Stomach (tissue), 9 donors: Measurements from ENCODE around the gene SLC49A4. TPM values are rescaled to one million over a fixed set of nuclear protein-coding genes. Genes with fewer than 3 reads are reported as not detected.

Source experiments
- DNase-seq, 2 donors: peaks; one replicate each; pipeline versions ENCODE4 v3.0.0 to v3.0.0-alpha.2; 2013 to 2019
- H3K27ac ChIP-seq, 5 donors: fragments of 200-600 bp in 4 of 5; sonication (generic) in 4 of 5; one replicate each; pipeline ENCODE4 v1.5.1; 2013 to 2019; ENCODE audit warnings: mild to moderate bottlenecking in 1 of 5, moderate library complexity in 1 of 5
- H3K27me3 ChIP-seq, 3 donors: fragments of 200-600 bp; sonication (generic); one replicate each; pipeline ENCODE4 v1.5.1; 2017 to 2019; ENCODE audit warnings: mixed run types in 1 of 3
- H3K36me3 ChIP-seq, 4 donors: fragments of 200-600 bp; sonication (generic); 1 replicate in 3 of 4; 2 replicates in 1 of 4; pipeline ENCODE4 v1.5.1; 2016 to 2019
- H3K4me1 ChIP-seq, 4 donors: fragments of 200-600 bp; sonication (generic); one replicate each; pipeline ENCODE4 v1.5.1; 2016 to 2019
- H3K4me3 ChIP-seq, 4 donors: fragments of 200-600 bp; sonication (generic) in 3 of 4; one replicate each; pipeline ENCODE4 v1.5.1; 2016 to 2019; ENCODE audit warnings: mild to moderate bottlenecking in 1 of 4
- H3K9me3 ChIP-seq, 4 donors: fragments of 200-600 bp; sonication (generic); one replicate each; pipeline ENCODE4 v1.5.1; 2016 to 2019
- EP300 ChIP-seq: sonication (generic); formaldehyde crosslinking; IDR thresholded peaks from one replicate; pipeline ENCODE4 v1.6.1; 2017; ENCODE audit warnings: antibody characterized with exemption
- POLR2A ChIP-seq, 4 donors: fragments of 450-650 bp; IDR thresholded peaks; one replicate each; pipeline ENCODE4 v1.6.1; 2016; ENCODE audit warnings: antibody characterized with exemption in 4 of 4, control low read depth in 2 of 4, mild to moderate bottlenecking in 1 of 4, moderate library complexity in 1 of 4
- POLR2AphosphoS5 ChIP-seq, 3 donors: sonication (generic); formaldehyde crosslinking; IDR thresholded peaks; one replicate each; pipeline ENCODE4 v1.6.1; 2016; ENCODE audit warnings: antibody characterized with exemption in 3 of 3
- WGBS, 5 donors: extraction: QIAGEN DNeasy Blood & Tissue Kit in 3 of 5; methylation state at CpG; one replicate each; pipeline versions ENCODE4 v1.1.5 to v1.1.7; 2013 to 2018; 5-methylcytosine and 5-hydroxymethylcytosine counted together
- intact Hi-C: fragments of 100-400 bp; cut with DNase I; formaldehyde crosslinking; loops from one replicate; pipeline ENCODE4 v1.15.1; 2023; ENCODE audit warnings: low total_unique reads
- polyA plus RNA-seq, 3 donors: library from polyadenylated mRNA; stranded (reverse); fragments of 200-250 nt; gene quantifications; one replicate each; pipeline ENCODE4 v1.2.3, GENCODE V29; 2013
- total RNA-seq, 5 donors: library from RNA; depleted of rRNA; stranded (reverse); fragments of >200 nt; gene quantifications; one replicate each; pipeline versions ENCODE4 v1.1.0 to v1.2.3, GENCODE V29; 2014 to 2016
- TF ChIP-seq, protein P1 (sequence below), 7 experiments: fragments of 450-650 bp in 4 of 7; fragments of 200-600 bp in 3 of 7; sonication (generic) in 3 of 7; IDR thresholded peaks; one replicate each; pipeline ENCODE4 v1.5.1; 2016 to 2019; ENCODE audit warnings: antibody characterized with exemption in 7 of 7, control low read depth in 2 of 7, mild to moderate bottlenecking in 1 of 7
- donor health status: healthy with polysubstance abuse.
- donor health status: Bipolar disorder and iron deficiency.
- donor health status: healthy.

Gene SLC49A4
- total and polyA plus RNA-seq, 8 donors, result 0.31 to 28.8 (median 3.6) TPM

- WGBS, 5 donors, result 81 to 90% (median 86%) methylated on average over 5 of the region's 5 CpGs
- DNase-seq, result peak in 1 of 2 donors; percentile 65
These were observed 39.9 kb upstream of the SLC49A4 start for GRCh38 chr3:122754929-122755328.

GRCh38 chr3:122755491-122755890 is 39.4 kb upstream of the SLC49A4 start:
- Histone ChIP-seq H3K27me3 (no peaks in the 10 kb centered on the region), H3K4me1 (peaks cover 0 to 16% (median 9%) of the 10 kb centered on the region in 4 donors), H3K9me3 (no peaks in the 10 kb centered on the region), H3K36me3 (peaks cover 3 to 46% (median 39%) of the 10 kb centered on the region in 4 donors), H3K4me3 (no peak overlapping the region), H3K27ac (no peak overlapping the region)
- DNase-seq, result no peak
- intact Hi-C loops, result no loop called here
- TF ChIP-seq POLR2A (IDR thresholded peaks at IDR 0.05) (no peak), POLR2AphosphoS5 (IDR thresholded peaks at IDR 0.05) (no peak), EP300 (no peak)
- TF ChIP-seq, protein P1, sequence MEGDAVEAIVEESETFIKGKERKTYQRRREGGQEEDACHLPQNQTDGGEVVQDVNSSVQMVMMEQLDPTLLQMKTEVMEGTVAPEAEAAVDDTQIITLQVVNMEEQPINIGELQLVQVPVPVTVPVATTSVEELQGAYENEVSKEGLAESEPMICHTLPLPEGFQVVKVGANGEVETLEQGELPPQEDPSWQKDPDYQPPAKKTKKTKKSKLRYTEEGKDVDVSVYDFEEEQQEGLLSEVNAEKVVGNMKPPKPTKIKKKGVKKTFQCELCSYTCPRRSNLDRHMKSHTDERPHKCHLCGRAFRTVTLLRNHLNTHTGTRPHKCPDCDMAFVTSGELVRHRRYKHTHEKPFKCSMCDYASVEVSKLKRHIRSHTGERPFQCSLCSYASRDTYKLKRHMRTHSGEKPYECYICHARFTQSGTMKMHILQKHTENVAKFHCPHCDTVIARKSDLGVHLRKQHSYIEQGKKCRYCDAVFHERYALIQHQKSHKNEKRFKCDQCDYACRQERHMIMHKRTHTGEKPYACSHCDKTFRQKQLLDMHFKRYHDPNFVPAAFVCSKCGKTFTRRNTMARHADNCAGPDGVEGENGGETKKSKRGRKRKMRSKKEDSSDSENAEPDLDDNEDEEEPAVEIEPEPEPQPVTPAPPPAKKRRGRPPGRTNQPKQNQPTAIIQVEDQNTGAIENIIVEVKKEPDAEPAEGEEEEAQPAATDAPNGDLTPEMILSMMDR (IDR thresholded peaks at IDR 0.05), result no peak
- WGBS, 5 donors, result 79 to 94% (median 85%) methylated on average over 2 of the region's 2 CpGs

More at GRCh38 chr3:122754929-122755328, 39.9 kb upstream of the SLC49A4 start:
- Histone ChIP-seq H3K27ac (no peak overlapping the region), H3K4me3 (no peak overlapping the region), H3K9me3 (no peaks in the 10 kb centered on the region), H3K36me3 (peaks cover 3 to 50% (median 39%) of the 10 kb centered on the region in 4 donors), H3K4me1 (peaks cover 0 to 10% (median 7%) of the 10 kb centered on the region in 4 donors), H3K27me3 (no peaks in the 10 kb centered on the region)
- TF ChIP-seq EP300, result no peak
- peak in 1 of 3 donors; percentile 33 for TF ChIP-seq POLR2AphosphoS5 (IDR thresholded peaks at IDR 0.05)
- TF ChIP-seq, protein P1 (IDR thresholded peaks at IDR 0.05), result peak in 5 of 7 experiments; percentile 50 to 64 (median 60)
- no peak for TF ChIP-seq POLR2A (IDR thresholded peaks at IDR 0.05)
- intact Hi-C loops, result no loop called here

GRCh38 chr3:122758877-122759560 is 35.9 kb upstream of the SLC49A4 start:
- H3K27ac ChIP-seq, result peak overlapping the region in 2 of 5 donors; percentile 1 to 44
- H3K36me3 ChIP-seq, result peaks cover 0 to 24% (median 16%) of the 10 kb centered on the region in 4 donors
- peaks cover 0 to 18% (median 11%) of the 10 kb centered on the region in 4 donors for H3K4me1 ChIP-seq
- intact Hi-C loops, result no loop called here
- no peaks in the 10 kb centered on the region for H3K27me3 ChIP-seq
- 64 to 89% (median 77%) methylated on average over 3 of the region's 3 CpGs for WGBS, 5 donors
- no peak for TF ChIP-seq EP300
- TF ChIP-seq POLR2AphosphoS5 (IDR thresholded peaks at IDR 0.05), result no peak
- TF ChIP-seq, protein P1 (IDR thresholded peaks at IDR 0.05), result no peak
- no peak for TF ChIP-seq POLR2A (IDR thresholded peaks at IDR 0.05)
- no peaks in the 10 kb centered on the region for H3K9me3 ChIP-seq
- DNase-seq, result no peak
- H3K4me3 ChIP-seq, result no peak overlapping the region

- intact Hi-C loops, result no loop called here
- WGBS, 5 donors, result 82 to 96% (median 91%) methylated on average over 3 of the region's 3 CpGs
- H3K27ac ChIP-seq, result no peak overlapping the region
- DNase-seq, result no peak
- H3K27me3 ChIP-seq, result no peaks in the 10 kb centered on the region
- no peak overlapping the region for H3K4me3 ChIP-seq
- no peaks in the 10 kb centered on the region for H3K9me3 ChIP-seq
- H3K36me3 ChIP-seq, result peaks cover 0 to 12% (median 5%) of the 10 kb centered on the region in 4 donors
- H3K4me1 ChIP-seq, result peaks cover 0 to 18% (median 11%) of the 10 kb centered on the region in 4 donors
- TF ChIP-seq, protein P1 (IDR thresholded peaks at IDR 0.05), result no peak
- TF ChIP-seq POLR2AphosphoS5 (IDR thresholded peaks at IDR 0.05), result no peak
- no peak for TF ChIP-seq EP300
- TF ChIP-seq POLR2A (IDR thresholded peaks at IDR 0.05), result no peak
These were observed 34.2 kb upstream of the SLC49A4 start for GRCh38 chr3:122760453-122761271.
